HepG2 (cell line): ENCODE results near the gene CDC42EP1. TPM values are rescaled to one million over a fixed set of nuclear protein-coding genes. Genes with fewer than 3 reads are reported as not detected.

Experiments used
- AKAP8 ChIP-seq: sonication (generic); formaldehyde crosslinking; IDR thresholded peaks from 2 replicates; pipeline ENCODE4 v1.5.1; 2020; ENCODE audit warnings: mild to moderate bottlenecking, missing genetic modification reagents
- DNMT3B ChIP-seq: conservative IDR thresholded peaks from 2 replicates; pipeline ENCODE4 v1.6.1; 2016; ENCODE audit warnings: missing biosample characterization, control low read depth
- ELF3 ChIP-seq: IDR thresholded peaks from 2 replicates; pipeline ENCODE4 v1.6.1; 2016; ENCODE audit warnings: missing genetic modification reagents, missing compliant biosample characterization
- ELF4 ChIP-seq: sonication (generic); formaldehyde crosslinking; IDR thresholded peaks from 2 replicates; pipeline ENCODE4 v1.5.0; 2020; ENCODE audit warnings: missing genetic modification reagents, mild to moderate bottlenecking, moderate library complexity, borderline replicate concordance
- FOXJ3 ChIP-seq: sonication (generic); formaldehyde crosslinking; IDR thresholded peaks from 2 replicates; pipeline ENCODE4 v1.4.0; 2020; ENCODE audit warnings: missing genetic modification reagents, mild to moderate bottlenecking, borderline replicate concordance
- NKX3-1 ChIP-seq: sonication (generic); formaldehyde crosslinking; IDR thresholded peaks from 2 replicates; pipeline ENCODE4 v1.5.0; 2020; ENCODE audit warnings: missing genetic modification reagents
- NR2F2 ChIP-seq: IDR thresholded peaks from 2 replicates; pipeline ENCODE4 v1.6.1; 2012; ENCODE audit warnings: low read depth, inconsistent platforms, borderline replicate concordance
- PCBP1 ChIP-seq: fragments of 200-400 bp; formaldehyde crosslinking; IDR thresholded peaks from 2 replicates; pipeline ENCODE4 v1.6.1; 2017; ENCODE audit warnings: mild to moderate bottlenecking, low read depth, low read length, borderline replicate concordance
- RCOR2 ChIP-seq: IDR thresholded peaks from 2 replicates; pipeline ENCODE4 v1.6.1; 2016; ENCODE audit warnings: missing biosample characterization, missing genetic modification reagents
- REL ChIP-seq: sonication (generic); formaldehyde crosslinking; conservative IDR thresholded peaks from 2 replicates; pipeline ENCODE4 v1.8.0; 2022; ENCODE audit warnings: mild to moderate bottlenecking, missing genetic modification reagents, moderate library complexity
- SATB2 ChIP-seq: sonication (generic); formaldehyde crosslinking; IDR thresholded peaks from 2 replicates; pipeline ENCODE4 v1.5.0; 2020; ENCODE audit warnings: missing genetic modification reagents
- TBP ChIP-seq: sonication (generic); formaldehyde crosslinking; IDR thresholded peaks from 2 replicates; pipeline ENCODE4 v1.5.0; 2020; ENCODE audit warnings: missing genetic modification reagents
- THAP11 ChIP-seq: IDR thresholded peaks from 2 replicates; pipeline ENCODE4 v1.6.1; 2016; ENCODE audit warnings: missing biosample characterization, missing genetic modification reagents
- ZNF24 ChIP-seq: fragments of 450-650 bp; IDR thresholded peaks from 2 replicates; pipeline ENCODE4 v1.6.1; 2017; ENCODE audit warnings: antibody characterized with exemption, mild to moderate bottlenecking
- ZNF253 ChIP-seq: sonication (generic); formaldehyde crosslinking; IDR thresholded peaks from 2 replicates; pipeline ENCODE4 v1.8.0; 2022; ENCODE audit warnings: mild to moderate bottlenecking, missing genetic modification reagents, borderline replicate concordance
- ZNF737 ChIP-seq: sonication (generic); formaldehyde crosslinking; IDR thresholded peaks from 2 replicates; pipeline ENCODE4 v1.5.0; 2020; ENCODE audit warnings: missing genetic modification reagents, mild to moderate bottlenecking, borderline replicate concordance
- ZNF776 ChIP-seq: sonication (generic); formaldehyde crosslinking; IDR thresholded peaks from 2 replicates; pipeline ENCODE4 v1.4.0; 2020; ENCODE audit warnings: mild to moderate bottlenecking, missing genetic modification reagents
- ZNF792 ChIP-seq: IDR thresholded peaks from 2 replicates; pipeline ENCODE4 v1.6.1; 2016
- ZNF891 ChIP-seq: sonication (generic); formaldehyde crosslinking; IDR thresholded peaks from 2 replicates; pipeline ENCODE4 v1.5.0; 2020; ENCODE audit warnings: mild to moderate bottlenecking, missing genetic modification reagents
- polyA plus RNA-seq, 8 experiments: library from polyadenylated mRNA; depleted of rRNA in 3 of 8; stranded (reverse) in 7 of 8; unstranded in 1 of 8; fragments of >200 nt; fragmentation: Illumina TruSeq in 4 of 8; extraction: Trizol in 4 of 8; gene quantifications; 2 replicates each; pipeline versions ENCODE4 v1.2.1 to v1.2.3, GENCODE V29; 2011 to 2016; ENCODE audit warnings: low read depth in 4 of 8, missing spikeins in 1 of 8, mixed read lengths in 1 of 8; ENCODE audit not compliant: insufficient read depth in 1 of 8
- total RNA-seq, 5 experiments: library from RNA; depleted of rRNA; stranded (reverse); fragments of >200 nt; fragmentation: Illumina TruSeq; extraction: Trizol; gene quantifications; 2 replicates each; pipeline ENCODE4 v1.2.3, GENCODE V29; 2016; ENCODE audit warnings: low read depth in 1 of 5
- TF ChIP-seq, protein P1 (sequence below): sonication (generic); formaldehyde crosslinking; IDR thresholded peaks from 2 replicates; pipeline ENCODE4 v1.4.0; 2020; ENCODE audit warnings: missing genetic modification reagents, borderline replicate concordance
- TF ChIP-seq, protein P2 (sequence below): sonication (generic); formaldehyde crosslinking; IDR thresholded peaks from 2 replicates; pipeline ENCODE4 v1.4.0; 2020; ENCODE audit warnings: mild to moderate bottlenecking, missing genetic modification reagents, borderline replicate concordance
- TF ChIP-seq, protein P3 (sequence below): sonication (generic); formaldehyde crosslinking; IDR thresholded peaks from 2 replicates; pipeline ENCODE4 v1.4.0; 2020; ENCODE audit warnings: missing genetic modification reagents, mild to moderate bottlenecking, borderline replicate concordance
- TF ChIP-seq, protein P4 (sequence below): sonication (generic); formaldehyde crosslinking; conservative IDR thresholded peaks from 2 replicates; pipeline ENCODE4 v1.8.0; 2022; ENCODE audit warnings: missing genetic modification reagents
- TF ChIP-seq, protein P5 (sequence below): sonication (generic); formaldehyde crosslinking; IDR thresholded peaks from 2 replicates; pipeline ENCODE4 v1.4.0; 2020; ENCODE audit warnings: missing genetic modification reagents

Gene CDC42EP1
- total and polyA plus RNA-seq, 2 of the 13 experiments (the other 11 are each of a cell fraction or from before 2014, with no cell fraction given): 17.1 to 29.5 TPM

DNA sequence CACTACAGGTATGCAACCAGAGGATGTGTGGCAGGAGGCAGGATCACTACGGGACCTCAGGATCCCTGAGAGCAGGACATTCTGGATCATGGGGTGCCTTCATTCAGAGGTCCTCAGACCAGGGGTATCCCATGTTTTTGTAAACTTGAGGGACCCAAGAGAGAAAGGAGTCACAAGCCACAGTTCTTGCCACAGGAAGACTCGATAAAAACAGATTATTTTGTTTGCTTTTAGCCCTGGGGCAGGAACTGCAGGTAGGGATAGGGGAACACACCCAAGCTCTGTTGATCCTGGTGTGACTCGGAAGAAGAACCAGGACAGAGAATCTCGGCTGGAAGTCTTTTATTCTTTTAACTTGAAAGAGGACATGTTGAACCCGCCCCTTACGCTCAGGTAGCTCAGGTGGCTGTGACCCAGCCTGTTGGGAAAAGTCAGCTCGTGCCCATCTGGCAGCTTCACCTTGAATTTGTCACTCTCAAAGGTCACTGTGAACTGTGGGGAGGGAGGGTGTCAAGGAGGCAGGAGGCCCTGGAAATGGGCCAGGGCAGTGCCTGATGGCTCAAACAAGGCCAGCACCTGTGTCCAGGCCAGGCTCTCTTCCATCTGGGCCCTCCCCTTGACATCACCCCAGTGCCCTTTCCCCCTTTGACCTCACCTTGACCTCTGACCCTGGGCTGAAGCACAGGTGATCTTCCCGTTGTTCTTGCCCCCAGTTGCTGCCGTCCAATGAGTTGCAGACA is 9.8 kb downstream of the CDC42EP1 start (continued):
- TF ChIP-seq, protein P1, sequence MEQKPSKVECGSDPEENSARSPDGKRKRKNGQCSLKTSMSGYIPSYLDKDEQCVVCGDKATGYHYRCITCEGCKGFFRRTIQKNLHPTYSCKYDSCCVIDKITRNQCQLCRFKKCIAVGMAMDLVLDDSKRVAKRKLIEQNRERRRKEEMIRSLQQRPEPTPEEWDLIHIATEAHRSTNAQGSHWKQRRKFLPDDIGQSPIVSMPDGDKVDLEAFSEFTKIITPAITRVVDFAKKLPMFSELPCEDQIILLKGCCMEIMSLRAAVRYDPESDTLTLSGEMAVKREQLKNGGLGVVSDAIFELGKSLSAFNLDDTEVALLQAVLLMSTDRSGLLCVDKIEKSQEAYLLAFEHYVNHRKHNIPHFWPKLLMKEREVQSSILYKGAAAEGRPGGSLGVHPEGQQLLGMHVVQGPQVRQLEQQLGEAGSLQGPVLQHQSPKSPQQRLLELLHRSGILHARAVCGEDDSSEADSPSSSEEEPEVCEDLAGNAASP: peak; percentile 77; the same call in 1 of the 2 replicates
- TF ChIP-seq TBP (no peak), NR2F2 (peak; percentile 94), ZNF792 (no peak), REL (CRISPR knock-in tag) (peak; percentile 22; the same call in 1 of the 2 replicates), ZNF737 (CRISPR knock-in tag) (no peak), DNMT3B (0 out of 2 replicates have a peak, but pooled peaks have one; percentile 9), ELF3 (CRISPR knock-in tag) (peak; percentile 33), ZNF891 (CRISPR knock-in tag) (0 out of 2 replicates have a peak, but pooled peaks have one; percentile 43), ZNF253 (CRISPR knock-in tag) (no peak), ELF4 (CRISPR knock-in tag) (0 out of 2 replicates have a peak, but pooled peaks have one; percentile 55), FOXJ3 (CRISPR knock-in tag) (peak; percentile 15; the same call in 1 of the 2 replicates), ZNF24 (no peak), SATB2 (CRISPR knock-in tag) (no peak), THAP11 (CRISPR knock-in tag) (peak; percentile 22; the same call in 1 of the 2 replicates), NKX3-1 (CRISPR knock-in tag) (no peak), RCOR2 (CRISPR knock-in tag) (no peak), AKAP8 (CRISPR knock-in tag) (0 out of 2 replicates have a peak, but pooled peaks have one; percentile 42), ZNF776 (CRISPR knock-in tag) (0 out of 2 replicates have a peak, but pooled peaks have one; percentile 55), PCBP1 (0 out of 2 replicates have a peak, but pooled peaks have one; percentile 44)
- TF ChIP-seq, protein P2, sequence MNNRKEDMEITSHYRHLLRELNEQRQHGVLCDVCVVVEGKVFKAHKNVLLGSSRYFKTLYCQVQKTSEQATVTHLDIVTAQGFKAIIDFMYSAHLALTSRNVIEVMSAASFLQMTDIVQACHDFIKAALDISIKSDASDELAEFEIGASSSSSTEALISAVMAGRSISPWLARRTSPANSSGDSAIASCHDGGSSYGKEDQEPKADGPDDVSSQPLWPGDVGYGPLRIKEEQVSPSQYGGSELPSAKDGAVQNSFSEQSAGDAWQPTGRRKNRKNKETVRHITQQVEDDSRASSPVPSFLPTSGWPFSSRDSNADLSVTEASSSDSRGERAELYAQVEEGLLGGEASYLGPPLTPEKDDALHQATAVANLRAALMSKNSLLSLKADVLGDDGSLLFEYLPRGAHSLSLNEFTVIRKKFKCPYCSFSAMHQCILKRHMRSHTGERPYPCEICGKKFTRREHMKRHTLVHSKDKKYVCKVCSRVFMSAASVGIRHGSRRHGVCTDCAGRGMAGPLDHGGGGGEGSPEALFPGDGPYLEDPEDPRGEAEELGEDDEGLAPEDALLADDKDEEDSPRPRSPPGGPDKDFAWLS (CRISPR knock-in tag): 0 out of 2 replicates have a peak, but pooled peaks have one; percentile 54
- TF ChIP-seq, protein P3, sequence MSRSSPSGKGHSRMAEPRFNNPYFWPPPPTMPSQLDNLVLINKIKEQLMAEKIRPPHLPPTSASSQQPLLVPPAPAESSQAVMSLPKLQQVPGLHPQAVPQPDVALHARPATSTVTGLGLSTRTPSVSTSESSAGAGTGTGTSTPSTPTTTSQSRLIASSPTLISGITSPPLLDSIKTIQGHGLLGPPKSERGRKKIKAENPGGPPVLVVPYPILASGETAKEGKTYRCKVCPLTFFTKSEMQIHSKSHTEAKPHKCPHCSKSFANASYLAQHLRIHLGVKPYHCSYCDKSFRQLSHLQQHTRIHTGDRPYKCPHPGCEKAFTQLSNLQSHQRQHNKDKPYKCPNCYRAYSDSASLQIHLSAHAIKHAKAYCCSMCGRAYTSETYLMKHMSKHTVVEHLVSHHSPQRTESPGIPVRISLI (CRISPR knock-in tag): no peak; the same call in 1 of the 2 replicates
- TF ChIP-seq, protein P4, sequence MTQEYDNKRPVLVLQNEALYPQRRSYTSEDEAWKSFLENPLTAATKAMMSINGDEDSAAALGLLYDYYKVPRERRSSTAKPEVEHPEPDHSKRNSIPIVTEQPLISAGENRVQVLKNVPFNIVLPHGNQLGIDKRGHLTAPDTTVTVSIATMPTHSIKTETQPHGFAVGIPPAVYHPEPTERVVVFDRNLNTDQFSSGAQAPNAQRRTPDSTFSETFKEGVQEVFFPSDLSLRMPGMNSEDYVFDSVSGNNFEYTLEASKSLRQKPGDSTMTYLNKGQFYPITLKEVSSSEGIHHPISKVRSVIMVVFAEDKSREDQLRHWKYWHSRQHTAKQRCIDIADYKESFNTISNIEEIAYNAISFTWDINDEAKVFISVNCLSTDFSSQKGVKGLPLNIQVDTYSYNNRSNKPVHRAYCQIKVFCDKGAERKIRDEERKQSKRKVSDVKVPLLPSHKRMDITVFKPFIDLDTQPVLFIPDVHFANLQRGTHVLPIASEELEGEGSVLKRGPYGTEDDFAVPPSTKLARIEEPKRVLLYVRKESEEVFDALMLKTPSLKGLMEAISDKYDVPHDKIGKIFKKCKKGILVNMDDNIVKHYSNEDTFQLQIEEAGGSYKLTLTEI (CRISPR knock-in tag): no peak
- TF ChIP-seq, protein P5, sequence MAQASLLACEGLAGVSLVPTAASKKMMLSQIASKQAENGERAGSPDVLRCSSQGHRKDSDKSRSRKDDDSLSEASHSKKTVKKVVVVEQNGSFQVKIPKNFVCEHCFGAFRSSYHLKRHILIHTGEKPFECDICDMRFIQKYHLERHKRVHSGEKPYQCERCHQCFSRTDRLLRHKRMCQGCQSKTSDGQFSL (CRISPR knock-in tag): no peak
